GM21447 (cell line): Measurements from ENCODE around the gene PCNX2.

Experiments used
- ATAC-seq: cut with Tn5 transposase; IDR thresholded peaks from one replicate; pipeline ENCODE4 v1.9.1; 2021; ENCODE audit not compliant: unreplicated experiment

PCNX2 gene

DNA sequence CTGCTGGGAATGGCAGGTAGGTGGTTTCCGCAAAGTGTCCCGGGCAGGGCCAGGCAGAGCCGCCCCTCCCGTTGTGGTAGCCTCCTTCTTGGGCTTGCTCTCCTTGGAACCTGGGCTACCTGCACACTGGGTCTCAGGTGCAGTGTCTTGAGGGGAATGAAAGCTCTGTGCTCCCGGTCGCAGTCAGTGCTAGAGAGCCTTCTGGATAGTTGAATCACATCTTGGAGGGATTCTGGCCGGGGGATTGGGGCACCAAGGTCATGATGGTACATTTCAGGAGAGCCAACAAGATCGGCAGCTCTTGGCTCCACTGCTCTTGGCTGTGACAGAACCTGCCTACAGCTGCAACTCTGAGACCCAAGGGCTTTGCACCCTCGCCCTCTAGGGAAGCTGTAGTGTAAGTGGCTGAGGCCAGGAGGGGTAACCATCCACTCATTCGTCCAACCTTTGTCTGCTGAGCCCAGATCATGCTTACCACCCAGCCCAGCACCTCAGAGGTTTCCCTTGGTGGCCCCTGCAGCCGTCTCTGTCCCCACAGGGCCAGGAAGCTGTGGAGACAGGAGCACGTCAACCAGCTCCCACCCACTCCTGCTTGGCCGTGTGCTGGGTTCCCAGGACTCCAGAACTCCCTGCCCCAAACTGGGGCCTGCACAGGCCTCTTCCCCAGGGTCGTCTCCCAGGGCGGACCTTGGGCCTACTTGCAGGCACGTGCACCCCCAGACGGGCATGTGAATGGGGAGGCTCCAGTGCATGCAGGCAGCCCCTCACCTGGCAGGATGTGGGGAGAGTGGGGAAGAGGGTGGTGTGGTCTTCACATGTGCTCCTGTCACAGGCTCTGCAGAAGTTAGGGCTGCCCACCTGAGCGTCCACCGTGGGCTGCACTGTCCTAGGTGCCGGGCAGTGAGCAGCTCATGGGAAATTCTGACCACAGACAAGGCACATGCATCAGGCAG lies 305.1 kb downstream of the PCNX2 start:
- no peak for ATAC-seq

DNA sequence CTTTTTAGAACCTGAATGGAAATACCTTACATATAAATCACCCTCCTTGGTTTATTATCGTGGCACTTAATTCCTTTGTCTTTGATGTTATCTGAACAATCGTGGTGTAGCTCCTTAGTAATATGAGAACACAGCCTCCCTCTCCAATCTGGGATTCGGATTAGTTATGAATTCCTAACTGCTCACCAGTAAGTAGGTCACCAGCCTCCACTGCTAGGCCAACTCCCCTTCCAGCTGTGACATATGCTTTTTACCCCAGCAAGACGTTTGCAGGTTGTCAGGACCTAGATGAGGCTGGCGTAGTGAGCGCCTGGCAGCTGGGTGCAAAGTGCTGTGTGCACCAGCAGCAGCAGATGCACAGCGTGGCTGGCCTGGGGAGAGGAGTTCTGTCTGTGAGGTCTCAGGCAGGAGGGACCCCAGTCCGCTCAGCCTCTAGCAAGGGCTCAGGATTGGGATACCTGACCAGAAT lies 306.9 kb downstream of the PCNX2 start:
- ATAC-seq = no peak

DNA sequence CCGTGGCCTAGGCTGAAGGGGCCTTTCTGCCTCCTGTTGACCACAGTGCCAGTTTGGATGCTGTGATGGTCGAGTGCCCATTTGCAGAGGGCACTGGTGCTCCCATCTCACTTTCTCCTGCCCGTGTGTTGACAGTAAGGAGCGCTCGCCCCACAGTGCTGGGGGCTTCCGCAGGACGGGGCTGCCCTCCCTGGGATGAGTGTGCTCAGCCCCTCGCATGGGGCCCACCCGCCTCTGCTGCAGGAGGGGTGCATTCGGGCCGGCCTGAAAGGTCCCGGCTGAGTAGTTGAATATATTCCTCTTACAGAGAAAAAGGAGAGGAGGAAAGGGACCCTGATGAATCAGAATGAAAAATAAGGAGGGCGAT lies 307.8 kb downstream of the PCNX2 start:
- no peak for ATAC-seq

DNA sequence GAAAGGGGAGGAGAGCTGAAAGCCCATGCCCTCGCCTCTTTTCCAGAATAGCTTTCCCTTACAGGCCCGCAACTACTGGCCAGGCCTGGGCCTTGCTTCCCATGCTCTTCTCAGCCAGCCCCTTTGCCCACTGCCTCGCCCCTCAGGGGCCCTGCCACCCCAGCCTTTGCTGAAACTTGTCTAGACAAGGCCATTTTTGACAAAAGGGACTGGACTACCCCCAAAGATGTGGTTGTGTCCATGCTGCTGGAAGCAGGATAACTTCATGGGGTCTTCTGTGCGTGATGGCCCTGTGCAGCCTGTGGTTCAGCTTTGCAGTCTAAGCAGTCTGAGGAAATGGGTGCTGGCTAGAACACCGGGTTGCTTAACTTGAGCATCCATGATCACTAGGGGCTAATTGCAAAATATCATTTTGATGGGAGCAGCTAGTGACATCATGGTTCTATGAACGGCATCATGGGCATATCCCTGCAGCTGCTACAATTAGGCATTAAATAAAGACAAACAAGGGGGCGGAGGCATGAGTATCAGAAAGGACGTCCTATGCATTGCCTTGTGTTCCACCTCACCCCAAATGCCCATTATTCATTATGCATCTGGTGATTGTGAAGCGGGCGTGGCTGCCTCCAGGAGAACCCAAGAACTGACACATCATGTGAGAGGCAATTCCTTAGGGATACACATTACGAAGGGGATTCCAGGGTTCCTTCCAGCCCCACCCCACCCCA lies 308.3 kb downstream of the PCNX2 start:
- ATAC-seq = no peak

DNA sequence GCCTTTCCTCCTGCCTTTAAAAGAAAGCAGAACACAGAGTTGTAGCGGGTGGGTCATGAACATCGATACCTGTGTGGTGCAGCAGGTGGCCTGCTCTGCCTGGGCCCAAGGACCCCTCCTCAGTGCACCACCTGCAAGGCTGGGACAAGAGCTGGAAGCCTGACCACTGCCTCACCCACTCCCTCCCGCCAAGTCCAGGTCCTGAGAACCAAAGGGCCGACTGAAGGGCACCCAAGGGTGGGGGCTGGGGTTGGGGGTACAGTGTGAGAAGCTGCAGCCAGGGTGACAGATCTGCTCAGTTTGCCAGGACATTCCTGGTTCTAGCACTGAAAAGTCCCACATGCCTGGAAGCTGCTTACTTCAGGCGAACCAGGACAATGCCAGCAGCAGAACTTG lies 309.0 kb downstream of the PCNX2 start:
- ATAC-seq = no peak

DNA sequence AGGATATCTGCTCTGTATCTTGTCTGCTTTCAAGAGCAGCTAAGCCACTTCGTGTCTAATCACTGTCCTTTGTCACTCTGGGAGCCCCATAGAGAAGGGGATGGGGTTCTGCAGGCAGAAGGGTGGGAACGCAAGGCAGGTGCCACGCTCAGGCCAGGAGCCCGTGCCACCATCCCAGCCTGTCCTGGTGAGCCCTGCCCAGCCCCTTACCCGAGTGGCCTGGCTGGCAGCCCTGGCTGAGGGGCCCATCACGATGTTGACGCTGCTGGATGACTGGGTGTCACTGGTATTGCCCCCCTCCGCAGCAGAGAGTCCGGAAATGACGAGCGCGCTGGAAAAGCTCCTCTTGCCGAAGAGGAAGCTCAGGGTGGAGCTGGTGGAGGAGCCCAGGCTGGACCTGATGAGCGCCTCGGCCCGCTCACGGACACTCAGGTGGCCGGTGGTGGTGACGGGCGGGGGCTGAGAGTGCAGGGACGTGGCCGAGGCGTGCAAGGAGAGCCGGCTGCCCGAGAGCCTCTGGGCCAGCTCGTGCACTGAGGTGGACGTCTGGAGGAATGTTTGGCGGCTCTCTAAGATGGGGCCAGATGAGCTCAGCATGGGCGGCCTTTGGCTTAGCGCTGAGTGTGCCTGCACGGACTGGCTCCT lies 309.5 kb downstream of the PCNX2 start:
- no peak for ATAC-seq

DNA sequence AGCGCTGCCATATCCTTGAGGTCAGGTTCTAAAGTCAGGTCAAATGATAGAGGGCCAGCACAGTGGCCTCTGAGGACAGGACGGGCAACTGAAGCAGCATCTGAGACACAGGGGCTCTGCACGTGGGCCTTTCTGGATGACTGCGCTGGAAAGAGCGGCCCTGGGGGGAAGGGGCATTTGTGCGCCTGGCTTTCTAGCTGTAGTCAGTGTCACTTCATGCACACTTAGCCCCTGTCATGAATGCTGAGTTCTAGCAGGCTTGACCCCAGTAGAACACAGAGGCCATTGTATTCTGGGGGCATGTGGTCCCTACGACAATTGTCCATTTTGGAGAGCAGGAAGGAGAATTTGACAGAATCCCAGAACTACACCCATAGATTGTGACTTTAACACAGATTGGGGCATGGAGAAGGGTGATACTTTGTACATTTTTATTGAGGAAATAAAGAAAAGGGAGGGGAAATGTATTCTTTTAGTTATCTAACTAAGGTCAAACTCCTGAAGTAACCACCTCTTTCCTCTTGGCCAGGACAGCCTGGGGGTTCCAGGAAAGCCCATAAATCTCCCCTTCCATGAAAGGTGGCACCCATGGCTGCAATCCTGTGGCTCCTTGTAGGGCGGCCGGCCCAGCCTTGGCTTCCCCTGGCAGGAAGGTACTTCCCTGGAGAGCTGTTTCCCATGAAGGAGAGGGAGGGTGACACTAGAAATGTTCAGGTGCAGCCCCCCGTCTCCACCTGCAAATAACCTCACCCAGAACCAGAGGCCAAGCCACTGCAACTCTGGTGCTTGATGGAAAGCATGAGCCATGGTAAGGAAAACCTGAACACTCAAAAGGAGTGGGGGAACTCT lies 310.7 kb downstream of the PCNX2 start:
- no peak for ATAC-seq

DNA sequence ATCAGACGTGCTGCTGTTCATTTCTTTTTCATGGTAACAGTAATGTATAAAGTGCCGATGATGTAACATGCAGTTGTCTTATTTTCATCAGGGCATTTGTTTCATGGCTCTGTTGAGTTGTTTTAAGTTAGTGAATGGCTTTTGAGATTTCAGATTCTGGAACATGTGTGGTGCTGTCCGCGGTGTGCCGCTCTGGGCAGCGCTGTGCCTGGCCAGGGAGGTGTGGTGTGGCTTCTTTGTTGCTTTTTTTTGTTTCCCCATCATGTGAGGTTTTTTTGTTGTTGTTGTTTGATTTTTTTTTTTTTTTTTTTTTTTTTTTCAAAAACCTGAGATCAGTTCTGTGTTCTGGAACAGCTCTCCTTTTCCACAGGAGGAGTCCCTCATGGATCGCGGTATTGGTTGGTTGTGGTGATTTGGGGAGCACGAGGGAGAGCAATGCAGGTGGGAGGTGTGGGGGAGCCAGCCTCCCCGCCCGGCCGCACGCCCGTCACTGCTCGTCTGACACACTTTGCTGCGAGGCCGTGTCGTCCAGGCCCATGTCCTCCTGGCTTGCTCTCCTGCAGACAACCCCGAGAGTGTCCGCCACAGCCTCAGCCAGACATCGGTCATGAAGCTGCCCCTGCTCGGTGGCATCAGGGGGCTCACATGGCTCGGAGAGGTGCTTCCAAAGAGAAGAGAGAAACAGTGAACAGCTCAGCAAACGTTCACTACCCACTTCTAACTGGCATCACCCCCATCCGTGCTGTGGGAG lies 311.5 kb downstream of the PCNX2 start:
- no peak for ATAC-seq

DNA sequence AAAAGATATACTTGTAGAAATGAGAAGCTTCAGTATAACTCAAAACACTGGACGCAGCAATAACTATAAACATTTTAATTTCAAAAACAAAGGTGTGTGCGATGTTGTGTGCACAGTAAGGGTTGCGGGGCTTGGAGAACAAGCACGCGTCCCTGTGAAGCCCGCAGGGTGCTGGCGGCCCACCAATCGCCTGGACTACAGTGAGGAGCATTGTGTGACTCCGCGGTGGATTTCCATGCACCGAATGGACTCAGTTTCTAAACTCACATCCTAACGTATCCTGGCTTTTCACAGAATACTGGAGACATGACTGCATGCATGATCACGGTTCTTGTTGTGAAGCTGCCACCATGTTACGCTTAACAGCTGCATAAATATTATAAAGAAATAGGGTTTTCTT lies 312.1 kb downstream of the PCNX2 start:
- ATAC-seq = no peak

DNA sequence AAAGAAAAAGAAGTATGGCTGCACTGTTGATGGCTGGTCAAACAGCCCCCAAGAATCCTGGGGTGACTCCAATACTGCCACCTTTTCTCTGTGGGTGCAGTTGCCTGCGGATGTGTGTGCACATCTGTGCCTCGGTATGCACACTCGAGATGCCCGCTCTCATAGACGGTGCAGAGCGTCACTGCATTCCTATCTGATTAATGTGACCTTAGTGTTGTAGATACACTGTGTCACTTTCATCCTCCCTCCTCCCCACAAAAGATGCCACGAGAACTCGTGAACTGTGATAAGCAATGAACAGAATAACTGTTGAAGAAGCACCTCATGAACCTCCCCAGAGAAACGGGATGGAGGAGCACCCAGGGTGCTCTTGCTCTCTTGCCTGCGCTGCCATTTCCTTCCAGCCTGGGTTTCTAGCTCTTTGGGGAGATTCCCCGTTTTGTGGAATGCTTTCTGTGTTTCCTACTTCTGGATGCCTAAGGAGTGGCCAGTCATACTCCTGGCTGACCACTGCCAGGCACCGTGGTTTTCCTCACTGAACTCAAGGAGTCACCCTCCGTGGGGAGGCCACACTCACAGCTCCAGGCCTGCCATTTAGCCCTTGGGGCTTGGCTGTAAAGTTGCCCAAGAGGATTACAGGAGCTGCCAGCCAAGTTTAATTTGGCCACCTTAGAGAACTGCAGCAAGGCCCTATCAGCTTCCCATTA lies 313.1 kb downstream of the PCNX2 start:
- ATAC-seq = no peak

DNA sequence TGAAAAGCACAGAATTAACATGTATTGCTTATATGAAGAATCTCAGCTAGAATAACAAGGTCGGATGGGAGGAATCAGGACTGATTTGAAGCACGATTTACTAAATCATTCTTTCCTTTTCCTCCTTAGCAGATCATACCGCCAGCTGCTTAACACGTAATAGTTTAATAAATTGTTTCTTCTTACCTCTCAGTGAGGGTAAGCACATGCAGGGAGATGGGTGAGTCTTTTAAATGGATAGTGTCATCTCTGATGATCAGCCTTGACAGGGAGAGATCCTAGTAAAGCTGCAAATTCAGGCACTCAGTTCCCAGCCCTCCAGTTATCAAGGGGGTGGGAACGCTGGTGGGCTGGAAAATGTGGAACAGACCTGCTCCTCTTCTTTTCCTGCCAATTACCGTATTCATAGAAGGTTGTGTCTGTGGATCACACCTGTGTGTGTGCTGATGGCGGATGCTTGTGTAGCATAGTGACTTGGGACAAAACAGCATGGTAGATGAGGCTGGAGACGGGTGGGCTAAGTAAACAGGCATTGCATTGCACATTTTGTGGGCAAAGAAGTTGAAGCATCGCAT lies 314.5 kb downstream of the PCNX2 start:
- no peak for ATAC-seq

DNA sequence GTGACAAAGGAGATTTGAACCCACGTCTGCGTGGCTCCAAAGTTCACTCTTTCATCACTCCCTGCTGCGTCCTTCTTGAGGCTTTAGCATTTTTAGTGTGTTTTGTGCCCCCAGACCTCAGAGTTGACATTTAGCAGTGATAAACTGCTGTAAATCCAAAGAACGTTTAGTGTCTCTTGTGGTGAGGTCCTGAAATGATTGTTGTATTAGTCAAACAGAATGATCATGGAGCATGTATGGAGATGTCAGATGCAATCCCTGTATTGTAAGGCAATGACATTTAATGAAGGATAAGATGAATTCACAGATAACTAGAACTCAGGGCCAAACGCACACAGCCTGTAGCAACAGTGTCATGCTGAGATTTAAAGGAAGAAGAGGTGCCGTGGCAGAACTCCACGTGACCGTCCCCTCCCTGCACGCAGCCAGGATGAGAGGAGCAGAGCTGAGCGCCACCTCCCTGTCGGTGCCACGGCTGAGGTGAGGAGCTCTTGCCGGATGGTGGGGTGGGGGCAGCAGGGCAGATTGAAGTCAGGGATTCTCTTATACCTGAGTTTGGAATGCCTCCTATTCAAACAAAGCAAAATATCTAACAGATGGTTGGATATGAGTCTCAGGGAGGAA lies 315.1 kb downstream of the PCNX2 start:
- ATAC-seq = no peak

DNA sequence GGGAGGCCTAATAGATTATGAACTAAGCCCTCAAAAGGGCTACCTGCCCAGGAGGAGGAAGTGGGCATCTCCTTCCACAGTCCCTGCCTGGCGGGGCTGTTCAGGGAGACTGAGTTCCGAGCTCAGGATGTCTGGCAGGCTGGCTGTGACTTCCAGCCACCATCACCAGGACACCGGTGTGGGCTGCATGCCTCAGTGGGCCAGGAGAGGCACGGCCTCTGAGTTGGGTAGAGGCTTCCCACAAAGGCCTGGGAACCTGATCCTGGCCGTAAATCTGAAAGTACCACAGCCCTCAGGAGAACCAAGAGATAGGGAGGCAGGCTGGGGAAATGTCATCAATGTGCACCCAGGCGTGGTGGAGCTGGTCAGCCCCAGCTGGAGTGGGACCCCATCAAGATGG lies 316.0 kb downstream of the PCNX2 start:
- ATAC-seq = no peak

DNA sequence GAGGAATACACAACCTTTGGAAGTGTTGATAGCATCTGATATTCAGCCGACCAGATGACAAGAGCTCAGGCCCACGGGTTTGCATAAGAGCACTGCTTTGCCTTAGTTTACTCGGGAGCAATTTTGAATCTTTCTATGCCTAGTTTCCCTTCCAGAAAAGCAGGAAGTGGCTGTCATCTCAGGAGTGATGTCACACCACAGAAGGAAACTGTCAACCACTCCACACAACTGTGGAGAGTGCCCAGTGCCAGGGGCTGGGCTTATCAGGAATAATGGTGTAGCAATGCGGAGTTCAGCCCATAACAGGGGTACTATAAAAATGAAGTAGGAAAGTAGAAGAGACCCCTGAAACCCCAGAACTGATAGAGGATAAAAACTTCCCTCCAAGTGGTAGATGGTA lies 316.7 kb downstream of the PCNX2 start:
- no peak for ATAC-seq

DNA sequence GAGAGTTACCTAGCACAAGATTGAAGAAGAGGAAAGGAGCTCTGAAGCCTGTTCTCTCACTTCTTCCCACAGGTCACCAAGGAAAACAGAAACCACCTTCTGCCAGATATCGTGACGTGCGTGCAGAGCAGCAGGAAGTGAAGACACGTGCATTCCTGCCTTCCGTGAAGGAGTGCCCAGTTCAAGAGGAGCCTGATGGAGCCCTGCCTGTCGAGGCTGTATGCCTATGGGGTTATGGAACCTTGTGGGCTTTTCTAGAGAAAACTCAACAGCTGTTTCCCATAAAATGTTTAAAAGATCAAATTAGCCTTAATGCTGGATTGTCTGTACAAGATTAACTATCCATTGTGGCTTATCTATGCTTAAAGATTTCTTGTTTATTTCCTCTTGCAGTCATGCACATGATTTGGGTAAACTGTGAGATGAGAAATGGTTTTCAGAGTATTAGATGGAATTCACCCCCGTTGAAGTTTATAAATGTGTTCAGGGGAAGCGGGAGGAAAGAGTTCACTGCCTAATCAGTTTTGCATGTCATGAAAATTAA lies 317.4 kb downstream of the PCNX2 start:
- ATAC-seq = peak; percentile 66

DNA sequence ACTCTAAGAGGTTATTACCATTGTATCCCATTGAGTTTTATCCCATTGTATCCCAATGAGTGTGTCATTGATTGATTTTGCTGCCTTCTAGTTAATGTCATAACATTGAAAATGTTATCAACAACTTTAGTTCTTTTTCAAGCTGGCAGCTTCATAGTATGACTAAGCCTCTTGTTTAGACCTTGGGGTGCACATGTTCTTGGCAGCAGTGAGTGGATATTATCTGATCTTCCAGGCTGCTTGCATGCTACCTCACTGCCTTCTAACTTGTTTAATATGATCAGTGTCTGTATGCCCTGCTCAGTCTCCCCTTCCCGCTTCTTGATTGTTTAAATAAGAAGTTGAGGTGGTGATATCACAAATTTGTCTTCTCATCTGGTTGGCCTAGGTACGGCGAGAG lies 320.6 kb downstream of the PCNX2 start:
- no peak for ATAC-seq

DNA sequence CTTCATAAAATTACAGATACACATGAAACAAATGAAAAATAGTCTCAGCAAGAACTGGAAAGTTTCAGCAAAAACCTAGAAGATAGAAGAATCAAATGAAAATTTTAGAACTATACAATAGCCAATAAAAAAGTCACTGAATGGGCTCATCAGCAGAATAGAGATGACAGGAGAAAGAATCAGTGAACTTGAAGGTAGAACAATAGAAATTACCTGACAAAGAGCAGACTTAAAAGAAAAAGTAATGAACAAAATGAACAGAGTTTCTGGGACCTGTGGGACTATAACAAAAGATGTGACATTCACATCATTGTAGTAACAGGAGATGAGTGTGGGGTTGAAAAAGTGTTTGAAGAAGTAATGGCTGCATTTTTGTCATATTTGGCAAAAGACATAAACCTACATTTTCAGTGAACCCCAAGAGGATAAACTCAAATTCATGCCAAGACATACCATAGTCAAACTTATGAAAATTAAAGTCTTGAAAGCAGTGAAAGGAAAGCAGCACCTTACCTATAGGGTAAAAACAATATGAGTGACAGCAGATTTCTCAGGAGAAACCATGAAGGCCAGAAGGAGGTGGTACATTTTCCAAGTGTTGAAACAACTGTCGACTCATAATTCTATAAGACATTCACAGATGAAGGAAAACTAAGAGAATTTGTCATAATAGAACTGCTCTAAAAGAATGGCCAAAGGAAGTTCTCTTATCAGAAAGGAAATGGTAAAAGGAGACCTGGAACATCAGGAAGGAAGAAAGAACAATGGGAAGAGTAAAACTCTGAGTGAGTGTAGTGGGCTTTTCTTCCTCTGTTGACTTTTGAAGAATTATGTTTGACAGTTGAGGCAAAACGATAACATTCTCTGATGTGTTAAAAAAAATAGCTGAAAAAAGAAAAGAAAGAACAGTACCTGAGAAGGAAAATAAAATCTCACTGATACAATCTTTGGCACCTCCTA lies 321.6 kb downstream of the PCNX2 start:
- ATAC-seq = no peak
